PC-3 (cell line): ENCODE data around the gene PKDCC. TPM values are rescaled to one million over a fixed set of nuclear protein-coding genes. Genes with fewer than 3 reads are reported as not detected.

Experiments used
- ATAC-seq: fragments of 200-7000 bp; cut with Tn5 transposase; 2 replicates; pipeline ENCODE4 v1.9.1; 2020; ENCODE audit warnings: mild to moderate bottlenecking, moderate library complexity
- BruUV-seq: library from RNA; stranded (reverse); fragments of 400-500 nt; replicated peaks from 2 replicates; lab custom pipeline; 2021; lab: Mats Ljungman, UMichigan
- CTCF ChIA-PET: fragments of 300-600 bp; sonication (Branson Sonifier 250); formaldehyde crosslinking; loops from one replicate; lab custom pipeline; 2022; ENCODE audit warnings: antibody characterized with exemption; lab: Charles Lee
- POLR2A ChIA-PET: fragments of 300-600 bp; sonication (Branson Sonifier 250); formaldehyde crosslinking; loops from one replicate; lab custom pipeline; 2022; ENCODE audit warnings: antibody characterized with exemption; ENCODE audit not compliant: unreplicated experiment; lab: Charles Lee
- DNase-seq: peaks from one replicate; pipeline ENCODE4 v3.0.0-alpha.2; 2015
- H2AFZ ChIP-seq: fragments of 300-600 bp; sonication (generic); 2 replicates; pipeline ENCODE4 v1.6.0; 2016; ENCODE audit warnings: antibody characterized with exemption, low read length
- H3F3A ChIP-seq: fragments of 300-600 bp; sonication (generic); one replicate; pipeline ENCODE4 v1.6.0; 2017; ENCODE audit warnings: antibody characterized with exemption, low read length, control low read depth, mild to moderate bottlenecking; ENCODE audit not compliant: unreplicated experiment
- H3K27ac ChIP-seq: fragments of 300-600 bp; sonication (generic); 2 replicates; pipeline ENCODE4 v1.5.1; 2016; ENCODE audit warnings: mild to moderate bottlenecking, low read length
- H3K27me3 ChIP-seq: fragments of 300-600 bp; sonication (generic); 2 replicates; pipeline ENCODE4 v1.6.1; 2016; ENCODE audit warnings: low read length, mixed read lengths
- H3K36me3 ChIP-seq: fragments of 300-600 bp; sonication (generic); 2 replicates; pipeline ENCODE4 v1.6.1; 2016; ENCODE audit warnings: low read depth, mixed run types, low read length, mixed read lengths
- H3K4me1 ChIP-seq: fragments of 300-600 bp; sonication (generic); 2 replicates; pipeline ENCODE4 v1.5.1; 2016; ENCODE audit warnings: low read length; ENCODE audit not compliant: insufficient read depth
- H3K4me2 ChIP-seq: fragments of 300-600 bp; sonication (generic); 2 replicates; pipeline ENCODE4 v1.6.0; 2016; ENCODE audit warnings: low read length
- H3K4me3 ChIP-seq: fragments of 300-600 bp; sonication (generic); 2 replicates; pipeline ENCODE4 v1.5.1; 2016; ENCODE audit warnings: mild to moderate bottlenecking, low read length, mixed read lengths
- H3K79me2 ChIP-seq: fragments of 300-600 bp; sonication (generic); 2 replicates; pipeline ENCODE4 v1.6.1; 2017; ENCODE audit warnings: low read length, mixed read lengths
- H3K9ac ChIP-seq: fragments of 300-600 bp; sonication (generic); 2 replicates; pipeline ENCODE4 v1.6.0; 2016; ENCODE audit warnings: mild to moderate bottlenecking, low read length
- H3K9me2 ChIP-seq: fragments of 300-600 bp; sonication (generic); replicated peaks from 2 replicates; pipeline ENCODE4 v1.6.1; 2016; ENCODE audit warnings: mixed run types, low read length, mixed read lengths
- H3K9me3 ChIP-seq: fragments of 300-600 bp; sonication (generic); 2 replicates; pipeline ENCODE4 v1.6.1; 2016; ENCODE audit warnings: low read length, mixed read lengths
- H4K20me1 ChIP-seq: fragments of 300-600 bp; sonication (generic); 2 replicates; pipeline ENCODE4 v1.6.1; 2016; ENCODE audit warnings: low read length, mixed read lengths
- EZH2 ChIP-seq: fragments of 300-600 bp; sonication (generic); IDR thresholded peaks from one replicate; pipeline ENCODE4 v1.6.1; 2017; ENCODE audit warnings: antibody characterized with exemption, mild to moderate bottlenecking, low read length; ENCODE audit not compliant: unreplicated experiment
- EZH2phosphoT487 ChIP-seq: fragments of 300-600 bp; sonication (generic); IDR thresholded peaks from 2 replicates; pipeline ENCODE4 v1.6.1; 2018; ENCODE audit warnings: mild to moderate bottlenecking, antibody characterized with exemption, low read length, borderline replicate concordance
- intact Hi-C: fragments of 100-400 bp; cut with micrococcal nuclease; formaldehyde crosslinking; loops from 2 replicates; pipeline ENCODE4 v1.9.0; 2023
- total RNA-seq: library from RNA; depleted of rRNA; stranded (reverse); fragments of >200 nt; gene quantifications from 2 replicates; pipeline ENCODE4 v1.2.3, GENCODE V29; 2014
- TF ChIP-seq, protein P1 (sequence below): fragments of 300-600 bp; sonication (generic); conservative IDR thresholded peaks from 2 replicates; pipeline ENCODE4 v1.5.1; 2017; ENCODE audit warnings: antibody characterized with exemption, low read depth, mild to moderate bottlenecking, low read length

The PKDCC gene
- total RNA-seq, 1 experiment from 2014 or later = 2.1 TPM

DNA sequence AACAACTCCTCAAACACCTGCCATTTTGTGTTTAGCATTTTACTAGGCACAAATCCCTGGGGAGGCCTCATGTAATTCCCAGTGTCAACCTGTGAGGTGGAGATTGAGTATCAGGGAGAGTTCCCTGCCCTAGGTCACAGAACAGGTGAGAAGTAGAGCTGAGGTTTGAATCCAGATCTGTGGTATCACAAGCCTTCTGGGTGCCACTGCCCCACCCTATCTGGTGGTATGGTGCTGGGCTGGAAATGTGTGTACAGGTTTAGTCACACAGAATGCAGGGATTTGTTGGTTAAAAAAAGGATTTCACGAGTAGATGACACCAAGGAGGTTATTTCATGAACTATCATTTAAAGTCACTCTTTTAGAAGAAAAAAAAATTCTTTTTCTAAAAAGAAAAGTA is 35.7 kb upstream of the PKDCC start:
- intact Hi-C loops = no loop called here
- POLR2A ChIA-PET = no interaction called here
- no peaks in the 10 kb centered on the region for H3K9me2 ChIP-seq

DNA sequence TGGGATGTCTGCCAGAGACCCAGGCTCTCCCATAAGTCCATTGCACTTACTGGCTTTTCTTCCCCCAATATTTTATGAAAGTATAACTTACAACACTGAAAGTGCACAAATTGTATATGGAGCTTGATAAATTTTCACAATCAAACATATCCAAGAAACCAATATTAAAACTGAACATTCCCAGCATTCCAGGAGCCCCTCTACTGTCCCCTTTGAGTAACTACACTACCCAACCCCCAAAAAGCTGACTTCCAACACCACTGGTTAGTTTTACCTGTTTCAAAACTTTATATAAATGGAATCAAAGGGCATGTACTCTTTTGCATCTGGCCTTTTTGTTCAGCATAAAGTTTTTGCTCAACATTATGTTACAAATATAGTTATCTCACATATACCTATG is 35.2 kb upstream of the PKDCC start:
- TF ChIP-seq EZH2phosphoT487 = no peak
- TF ChIP-seq EZH2 = no peak
- TF ChIP-seq, protein P1, sequence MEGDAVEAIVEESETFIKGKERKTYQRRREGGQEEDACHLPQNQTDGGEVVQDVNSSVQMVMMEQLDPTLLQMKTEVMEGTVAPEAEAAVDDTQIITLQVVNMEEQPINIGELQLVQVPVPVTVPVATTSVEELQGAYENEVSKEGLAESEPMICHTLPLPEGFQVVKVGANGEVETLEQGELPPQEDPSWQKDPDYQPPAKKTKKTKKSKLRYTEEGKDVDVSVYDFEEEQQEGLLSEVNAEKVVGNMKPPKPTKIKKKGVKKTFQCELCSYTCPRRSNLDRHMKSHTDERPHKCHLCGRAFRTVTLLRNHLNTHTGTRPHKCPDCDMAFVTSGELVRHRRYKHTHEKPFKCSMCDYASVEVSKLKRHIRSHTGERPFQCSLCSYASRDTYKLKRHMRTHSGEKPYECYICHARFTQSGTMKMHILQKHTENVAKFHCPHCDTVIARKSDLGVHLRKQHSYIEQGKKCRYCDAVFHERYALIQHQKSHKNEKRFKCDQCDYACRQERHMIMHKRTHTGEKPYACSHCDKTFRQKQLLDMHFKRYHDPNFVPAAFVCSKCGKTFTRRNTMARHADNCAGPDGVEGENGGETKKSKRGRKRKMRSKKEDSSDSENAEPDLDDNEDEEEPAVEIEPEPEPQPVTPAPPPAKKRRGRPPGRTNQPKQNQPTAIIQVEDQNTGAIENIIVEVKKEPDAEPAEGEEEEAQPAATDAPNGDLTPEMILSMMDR = 0 out of 2 replicates have a peak, but pooled peaks have one; percentile 15
- Histone ChIP-seq H3K36me3 (no peaks in the 10 kb centered on the region), H2AFZ (0 out of 2 replicates have a peak overlapping the region, but pooled peaks have one; percentile 18), H3K9me3 (no peaks in the 10 kb centered on the region), H3F3A (no peaks in the 10 kb centered on the region), H4K20me1 (no peaks in the 10 kb centered on the region), H3K27me3 (no peaks in the 10 kb centered on the region), H3K79me2 (no peaks in the 10 kb centered on the region), H3K4me2 (no peak overlapping the region), H3K4me1 (no peaks in the 10 kb centered on the region), H3K9ac (no peak overlapping the region), H3K27ac (no peak overlapping the region), H3K4me3 (no peak overlapping the region), H3K9me2 (no peaks in the 10 kb centered on the region)
- BruUV-seq = no TSS peak
- ATAC-seq (no peak), DNase-seq (no peak)
- intact Hi-C loops = no loop called here
- POLR2A ChIA-PET = no interaction called here
- CTCF ChIA-PET = no interaction called here

More for the DNA sequence above, 35.7 kb upstream of the PKDCC start:
- Histone ChIP-seq H3K36me3 (no peaks in the 10 kb centered on the region), H3K27ac (no peak overlapping the region), H3K9ac (no peak overlapping the region), H3K27me3 (no peaks in the 10 kb centered on the region), H3K4me1 (no peaks in the 10 kb centered on the region), H3F3A (no peaks in the 10 kb centered on the region), H4K20me1 (no peaks in the 10 kb centered on the region), H3K4me2 (no peak overlapping the region), H3K9me3 (no peaks in the 10 kb centered on the region), H2AFZ (0 out of 2 replicates have a peak overlapping the region, but pooled peaks have one; percentile 18), H3K79me2 (no peaks in the 10 kb centered on the region), H3K4me3 (no peak overlapping the region)
- BruUV-seq = no TSS peak
- DNase-seq (no peak), ATAC-seq (no peak)
- no peak for TF ChIP-seq EZH2
- TF ChIP-seq, protein P1 = no peak
- TF ChIP-seq EZH2phosphoT487 = no peak
- CTCF ChIA-PET = interaction anchor here (0.6 kb wide), 1 partner anchor 1278 kb away, joined by 3 read pairs; no protein-coding TSS in a partner anchor

DNA sequence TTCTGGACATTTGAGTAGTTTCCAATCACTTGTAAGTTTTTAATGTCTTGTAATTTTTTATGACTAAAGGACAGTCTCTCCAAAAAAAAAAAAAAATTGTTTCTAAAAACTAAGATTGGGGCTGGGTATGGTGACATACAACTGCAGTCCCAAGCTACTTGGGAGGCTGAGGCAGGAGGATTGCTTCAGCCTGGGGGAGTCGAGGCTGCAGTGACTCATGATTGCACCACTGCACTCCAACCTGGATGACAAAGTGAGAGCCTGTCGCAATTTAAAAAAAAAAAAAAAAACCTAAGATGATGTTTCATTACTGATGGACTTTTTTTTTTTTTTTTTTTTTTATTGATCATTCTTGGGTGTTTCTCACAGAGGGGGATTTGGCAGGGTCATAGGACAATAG is 34.4 kb upstream of the PKDCC start:
- H3F3A ChIP-seq = no peaks in the 10 kb centered on the region
- H3K27me3 ChIP-seq = no peaks in the 10 kb centered on the region
- H3K27ac ChIP-seq = no peak overlapping the region
- H3K36me3 ChIP-seq = no peaks in the 10 kb centered on the region
- ChIA-PET CTCF (no interaction called here), POLR2A (no interaction called here)
- intact Hi-C loops = no loop called here
- no peak overlapping the region for H3K4me3 ChIP-seq
- H3K9ac ChIP-seq = no peak overlapping the region
- DNase-seq = no peak
- H3K4me1 ChIP-seq = no peaks in the 10 kb centered on the region
- H3K79me2 ChIP-seq = no peaks in the 10 kb centered on the region
- H3K4me2 ChIP-seq = no peak overlapping the region
- no TSS peak for BruUV-seq
- TF ChIP-seq EZH2phosphoT487 (no peak), EZH2 (no peak)
- TF ChIP-seq, protein P1 = no peak
- no peaks in the 10 kb centered on the region for H3K9me3 ChIP-seq
- H3K9me2 ChIP-seq = no peaks in the 10 kb centered on the region
- ATAC-seq = no peak
- H4K20me1 ChIP-seq = no peaks in the 10 kb centered on the region
- no peak overlapping the region for H2AFZ ChIP-seq
